ENCODE results near the gene GRAP. TPM values are rescaled to one million over a fixed set of nuclear protein-coding genes. Genes with fewer than 3 reads are reported as not detected.

The GRAP gene
- total and polyA plus RNA-seq, 9 of the 15 experiments (the other 6 are each of a cell fraction or from before 2014, with no cell fraction given) = 0.07 to 0.41 (median 0.19) TPM; not detected in 5

DNA sequence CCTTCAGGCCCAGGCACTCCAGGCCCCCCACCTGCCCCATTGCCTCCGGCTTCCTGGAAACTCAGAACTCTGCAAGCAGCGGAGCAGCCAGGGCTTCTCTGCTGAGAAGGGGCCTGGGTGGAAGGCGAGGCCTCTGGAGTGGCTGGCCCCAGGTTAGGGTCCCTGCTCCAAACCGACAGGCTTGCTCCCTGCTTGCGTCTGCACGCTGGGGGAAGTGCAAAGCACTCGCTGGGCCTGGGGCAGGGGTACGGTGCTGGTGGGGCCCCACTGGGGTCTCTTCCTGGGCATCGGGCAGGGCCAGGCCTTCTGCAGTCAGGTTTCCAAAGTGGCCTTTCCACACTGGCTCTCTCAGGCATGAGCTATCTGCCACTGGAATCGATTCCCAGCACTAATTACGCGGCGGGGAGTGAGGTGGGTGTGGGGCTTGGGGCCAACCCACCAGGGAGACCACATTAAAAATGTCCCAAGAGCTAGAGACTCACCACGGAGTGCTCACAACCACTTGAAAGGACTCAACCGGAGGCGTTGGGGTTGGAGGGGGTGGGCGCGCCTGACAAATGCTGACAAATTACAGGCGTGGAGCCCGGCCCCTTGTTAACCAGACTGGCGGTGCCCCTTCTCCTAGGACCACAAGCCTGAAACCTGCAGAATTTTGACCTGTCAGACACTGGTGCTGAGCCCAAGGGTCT is 60.1 kb downstream of the GRAP start:
- no peak overlapping the region for H3K4me2 ChIP-seq (ENCODE audit: insufficient read depth, low read length)
- BruUV-seq (replicated peaks) = no TSS peak
- CTCF ChIA-PET (ENCODE audit: low intra/inter-chr PET ratio) = no interaction called here
- in situ Hi-C loops (cut with MboI) (no loop called here), intact Hi-C loops (cut with micrococcal nuclease) (no loop called here)
- no peaks in the 10 kb centered on the region for H3K79me2 ChIP-seq (ENCODE audit: control insufficient read depth, insufficient read depth, low read length)
- no peak overlapping the region for H2AFZ ChIP-seq (ENCODE audit: low read depth, low read length)
- H4K20me1 ChIP-seq (replicated peaks; ENCODE audit: control insufficient read depth, insufficient read depth, low read length) = peaks cover 5% of the 10 kb centered on the region; the same call in 1 of the 2 replicates
- peaks cover 9 to 23% of the 10 kb centered on the region in 2 experiments; a peak in 4 of 5 replicates for H3K4me1 ChIP-seq (replicated peaks in 1 of 2; ENCODE audit: control insufficient read depth in 2 of 2, insufficient read depth in 2 of 2, low read length in 2 of 2)
- no peak for DNase-seq (ENCODE audit: extremely low read depth in 1 of 4, low spot score in 3 of 4)
- no peak overlapping the region for H3K9ac ChIP-seq (ENCODE audit: insufficient read depth in 1 of 2, low read depth in 2 of 2, low read length in 2 of 2)
- 84% methylated on average over 10 of the region's 21 CpGs for WGBS (ENCODE audit: insufficient coverage, low coverage, missing lambda C conversion rate)
- no peak overlapping the region for H3K27ac ChIP-seq (ENCODE audit: extremely low read depth, low read depth, low read length)
- no peak for FAIRE-seq
- POLR2A ChIA-PET = interaction anchor here (1.0 kb wide), 1 partner anchor 14 kb away, joined by 3 read pairs; no protein-coding TSS in a partner anchor
- H3K9me3 ChIP-seq (replicated peaks; ENCODE audit: control insufficient read depth, insufficient read depth, low read depth, low read length) = no peaks in the 10 kb centered on the region
- H3K4me3 ChIP-seq = no peak overlapping the region
- H3K27me3 ChIP-seq (ENCODE audit: control insufficient read depth in 2 of 2, insufficient read depth in 2 of 2, low read length in 2 of 2) = no peaks in the 10 kb centered on the region
- H3K9me1 ChIP-seq (ENCODE audit: control insufficient read depth, insufficient read depth, low read length) = no peaks in the 10 kb centered on the region
- peaks cover 13% of the 10 kb centered on the region; the same call in 1 of the 3 replicates for H3K36me3 ChIP-seq (ENCODE audit: control insufficient read depth, insufficient read depth, low read length)
- no peak for ATAC-seq
- TF ChIP-seq CEBPG (CRISPR knock-in tag; IDR thresholded peaks at IDR 0.05) (no peak), CEBPG (tag; conservative IDR thresholded peaks at IDR 0.05 in 1 of 2, IDR thresholded peaks at IDR 0.05 in 1 of 2) (no peak), HNRNPLL (IDR thresholded peaks at IDR 0.05; ENCODE audit: low read depth, low read length, poor library complexity, severe bottlenecking) (no peak), RAD21 (CRISPR knock-in tag; conservative IDR thresholded peaks at IDR 0.05 in 1 of 2, IDR thresholded peaks at IDR 0.05 in 1 of 2) (no peak), ZNF445 (CRISPR knock-in tag; IDR thresholded peaks at IDR 0.05; ENCODE audit: low read depth) (no peak), FUS (optimal IDR thresholded peaks at IDR 0.05; ENCODE audit: low read depth, low read length) (no peak), NFE2L1 (tag; IDR thresholded peaks at IDR 0.05; ENCODE audit: borderline replicate concordance, low read depth) (no peak), RFX7 (CRISPR knock-in tag; IDR thresholded peaks at IDR 0.05) (no peak), SNRNP70 (optimal IDR thresholded peaks at IDR 0.05; ENCODE audit: low read depth, low read length) (no peak), RBM22 (IDR thresholded peaks at IDR 0.05; ENCODE audit: low read depth, low read length, poor library complexity, severe bottlenecking) (no peak), SETDB1 (IDR thresholded peaks at IDR 0.05; ENCODE audit: low read length) (no peak)
- TF ChIP-seq, protein P1, sequence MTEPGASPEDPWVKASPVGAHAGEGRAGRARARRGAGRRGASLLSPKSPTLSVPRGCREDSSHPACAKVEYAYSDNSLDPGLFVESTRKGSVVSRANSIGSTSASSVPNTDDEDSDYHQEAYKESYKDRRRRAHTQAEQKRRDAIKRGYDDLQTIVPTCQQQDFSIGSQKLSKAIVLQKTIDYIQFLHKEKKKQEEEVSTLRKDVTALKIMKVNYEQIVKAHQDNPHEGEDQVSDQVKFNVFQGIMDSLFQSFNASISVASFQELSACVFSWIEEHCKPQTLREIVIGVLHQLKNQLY (CRISPR knock-in tag; conservative IDR thresholded peaks at IDR 0.05) = no peak
- TF ChIP-seq, protein P2, sequence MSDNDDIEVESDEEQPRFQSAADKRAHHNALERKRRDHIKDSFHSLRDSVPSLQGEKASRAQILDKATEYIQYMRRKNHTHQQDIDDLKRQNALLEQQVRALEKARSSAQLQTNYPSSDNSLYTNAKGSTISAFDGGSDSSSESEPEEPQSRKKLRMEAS (CRISPR knock-in tag; IDR thresholded peaks at IDR 0.05) = no peak
- TF ChIP-seq, protein P3, sequence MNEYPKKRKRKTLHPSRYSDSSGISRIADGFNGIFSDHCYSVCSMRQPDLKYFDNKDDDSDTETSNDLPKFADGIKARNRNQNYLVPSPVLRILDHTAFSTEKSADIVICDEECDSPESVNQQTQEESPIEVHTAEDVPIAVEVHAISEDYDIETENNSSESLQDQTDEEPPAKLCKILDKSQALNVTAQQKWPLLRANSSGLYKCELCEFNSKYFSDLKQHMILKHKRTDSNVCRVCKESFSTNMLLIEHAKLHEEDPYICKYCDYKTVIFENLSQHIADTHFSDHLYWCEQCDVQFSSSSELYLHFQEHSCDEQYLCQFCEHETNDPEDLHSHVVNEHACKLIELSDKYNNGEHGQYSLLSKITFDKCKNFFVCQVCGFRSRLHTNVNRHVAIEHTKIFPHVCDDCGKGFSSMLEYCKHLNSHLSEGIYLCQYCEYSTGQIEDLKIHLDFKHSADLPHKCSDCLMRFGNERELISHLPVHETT (CRISPR knock-in tag; conservative IDR thresholded peaks at IDR 0.05 in 1 of 2, IDR thresholded peaks at IDR 0.05 in 1 of 2) = no peak
- TF ChIP-seq, protein P4, sequence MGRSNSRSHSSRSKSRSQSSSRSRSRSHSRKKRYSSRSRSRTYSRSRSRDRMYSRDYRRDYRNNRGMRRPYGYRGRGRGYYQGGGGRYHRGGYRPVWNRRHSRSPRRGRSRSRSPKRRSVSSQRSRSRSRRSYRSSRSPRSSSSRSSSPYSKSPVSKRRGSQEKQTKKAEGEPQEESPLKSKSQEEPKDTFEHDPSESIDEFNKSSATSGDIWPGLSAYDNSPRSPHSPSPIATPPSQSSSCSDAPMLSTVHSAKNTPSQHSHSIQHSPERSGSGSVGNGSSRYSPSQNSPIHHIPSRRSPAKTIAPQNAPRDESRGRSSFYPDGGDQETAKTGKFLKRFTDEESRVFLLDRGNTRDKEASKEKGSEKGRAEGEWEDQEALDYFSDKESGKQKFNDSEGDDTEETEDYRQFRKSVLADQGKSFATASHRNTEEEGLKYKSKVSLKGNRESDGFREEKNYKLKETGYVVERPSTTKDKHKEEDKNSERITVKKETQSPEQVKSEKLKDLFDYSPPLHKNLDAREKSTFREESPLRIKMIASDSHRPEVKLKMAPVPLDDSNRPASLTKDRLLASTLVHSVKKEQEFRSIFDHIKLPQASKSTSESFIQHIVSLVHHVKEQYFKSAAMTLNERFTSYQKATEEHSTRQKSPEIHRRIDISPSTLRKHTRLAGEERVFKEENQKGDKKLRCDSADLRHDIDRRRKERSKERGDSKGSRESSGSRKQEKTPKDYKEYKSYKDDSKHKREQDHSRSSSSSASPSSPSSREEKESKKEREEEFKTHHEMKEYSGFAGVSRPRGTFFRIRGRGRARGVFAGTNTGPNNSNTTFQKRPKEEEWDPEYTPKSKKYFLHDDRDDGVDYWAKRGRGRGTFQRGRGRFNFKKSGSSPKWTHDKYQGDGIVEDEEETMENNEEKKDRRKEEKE (IDR thresholded peaks at IDR 0.05; ENCODE audit: borderline replicate concordance in 1 of 2, control insufficient read depth in 1 of 2, low read depth in 2 of 2, low read length in 1 of 2) = no peak

Measured in K562 (cell line).